ENCODE results near the gene MAML2. TPM values are rescaled to one million over a fixed set of nuclear protein-coding genes. Genes with fewer than 3 reads are reported as not detected.

The MAML2 gene
- total RNA-seq, 6 experiments from 2014 or later: 24.9 to 30.8 (median 28.3) TPM

GRCh38 chr11:96147186-96147585 lies 195.8 kb downstream of the MAML2 start:
- no peak for TF ChIP-seq CTCF (IDR thresholded peaks at IDR 0.05)
- Mint-ChIP-seq H3K27me3 (ENCODE audit: insufficient read depth) (no peaks in the 10 kb centered on the region), H3K36me3 (ENCODE audit: low read depth) (peaks cover 16% of the 10 kb centered on the region), H3K27ac (no peak overlapping the region), H3K4me3 (peak overlapping the region; percentile 25; the same call in 1 of the 2 replicates), H3K9me3 (no peaks in the 10 kb centered on the region), H3K4me1 (ENCODE audit: low read depth) (peaks cover 64% of the 10 kb centered on the region)
- DNase-seq: no peak

- Mint-ChIP-seq H3K36me3 (ENCODE audit: low read depth) (peaks cover 15% of the 10 kb centered on the region), H3K9me3 (no peaks in the 10 kb centered on the region), H3K4me1 (ENCODE audit: low read depth) (peaks cover 64% of the 10 kb centered on the region), H3K4me3 (no peak overlapping the region), H3K27me3 (ENCODE audit: insufficient read depth) (no peaks in the 10 kb centered on the region), H3K27ac (no peak overlapping the region; the same call in 1 of the 2 replicates)
- no peak for TF ChIP-seq CTCF (IDR thresholded peaks at IDR 0.05)
- DNase-seq: no peak
These were observed 196.2 kb downstream of the MAML2 start for GRCh38 chr11:96146765-96147164.

- peak; percentile 84 for DNase-seq
- peak overlapping the region; percentile 46 for H3K4me3 Mint-ChIP-seq
- TF ChIP-seq CTCF (IDR thresholded peaks at IDR 0.05): no peak
- H3K36me3 Mint-ChIP-seq (ENCODE audit: low read depth): peaks cover 17% of the 10 kb centered on the region
- peak overlapping the region; percentile 64 for H3K27ac Mint-ChIP-seq
- no peaks in the 10 kb centered on the region for H3K9me3 Mint-ChIP-seq
- no peaks in the 10 kb centered on the region for H3K27me3 Mint-ChIP-seq (ENCODE audit: insufficient read depth)
- H3K4me1 Mint-ChIP-seq (ENCODE audit: low read depth): peaks cover 69% of the 10 kb centered on the region
These were observed 197.8 kb downstream of the MAML2 start for GRCh38 chr11:96145163-96145585.

GRCh38 chr11:96144553-96144952 lies 198.4 kb downstream of the MAML2 start:
- DNase-seq: no peak
- Mint-ChIP-seq H3K36me3 (ENCODE audit: low read depth) (peaks cover 23% of the 10 kb centered on the region), H3K4me3 (peak overlapping the region; percentile 41; the same call in 1 of the 2 replicates), H3K27me3 (ENCODE audit: insufficient read depth) (no peaks in the 10 kb centered on the region), H3K4me1 (ENCODE audit: low read depth) (peaks cover 74% of the 10 kb centered on the region), H3K9me3 (no peaks in the 10 kb centered on the region), H3K27ac (peak overlapping the region; percentile 64)
- TF ChIP-seq CTCF (IDR thresholded peaks at IDR 0.05): no peak

- TF ChIP-seq CTCF (IDR thresholded peaks at IDR 0.05): no peak
- Mint-ChIP-seq H3K9me3 (no peaks in the 10 kb centered on the region), H3K27ac (no peak overlapping the region), H3K4me1 (ENCODE audit: low read depth) (peaks cover 68% of the 10 kb centered on the region), H3K27me3 (ENCODE audit: insufficient read depth) (no peaks in the 10 kb centered on the region), H3K4me3 (no peak overlapping the region), H3K36me3 (ENCODE audit: low read depth) (peaks cover 24% of the 10 kb centered on the region)
- DNase-seq: no peak
These were observed 199.9 kb downstream of the MAML2 start for GRCh38 chr11:96143041-96143521.

- TF ChIP-seq CTCF (IDR thresholded peaks at IDR 0.05): no peak
- peaks cover 65% of the 10 kb centered on the region for H3K4me1 Mint-ChIP-seq (ENCODE audit: low read depth)
- no peaks in the 10 kb centered on the region for H3K9me3 Mint-ChIP-seq
- peaks cover 23% of the 10 kb centered on the region for H3K36me3 Mint-ChIP-seq (ENCODE audit: low read depth)
- H3K27me3 Mint-ChIP-seq (ENCODE audit: insufficient read depth): no peaks in the 10 kb centered on the region
- DNase-seq: no peak
- H3K27ac Mint-ChIP-seq: no peak overlapping the region
- H3K4me3 Mint-ChIP-seq: no peak overlapping the region
These were observed 201.4 kb downstream of the MAML2 start for GRCh38 chr11:96141626-96142025.
